HG03565 (cell line): Measurements from ENCODE around the gene KRT35.

ENCODE experiments used
- ATAC-seq: cut with Tn5 transposase; IDR thresholded peaks from one replicate; pipeline ENCODE4 v1.9.1; 2021; ENCODE audit warnings: mild to moderate bottlenecking, moderate library complexity; ENCODE audit not compliant: unreplicated experiment

The KRT35 gene

DNA sequence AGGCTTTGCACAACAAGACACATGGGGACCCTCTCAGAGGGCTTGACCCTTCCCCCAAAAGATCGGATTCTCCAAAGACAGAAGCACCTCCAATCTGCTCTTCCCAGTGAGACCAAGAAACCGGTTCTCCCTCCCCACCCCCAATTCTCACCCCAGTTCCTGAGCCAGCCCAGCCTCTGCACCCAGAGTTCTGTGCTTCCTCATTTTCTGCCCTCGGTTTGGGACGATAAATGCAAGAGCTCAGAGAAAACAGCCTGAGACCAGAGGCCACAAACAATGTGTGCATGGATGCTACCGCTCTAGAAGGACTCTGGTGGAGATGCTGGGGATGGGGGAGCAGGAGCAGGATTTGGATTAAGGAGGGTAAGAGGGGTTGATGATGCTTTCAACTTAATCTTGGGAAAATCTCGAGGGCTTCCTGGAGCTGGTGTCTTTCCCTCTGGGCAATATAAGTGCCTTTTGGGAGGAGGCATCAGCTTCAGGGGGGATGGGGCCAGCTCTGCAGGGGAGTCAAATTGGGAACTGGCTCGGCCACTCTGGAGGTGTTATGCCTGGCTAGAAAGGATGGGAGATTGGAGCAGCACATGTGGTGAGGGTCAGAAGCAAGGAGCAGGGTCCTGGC is 31.7 kb upstream of the KRT35 start:
- ATAC-seq, result no peak

- no peak for ATAC-seq
These were observed 30.8 kb upstream of the KRT35 start for GRCh38 chr17:41511716-41512115.

GRCh38 chr17:41511116-41511515 is 30.2 kb upstream of the KRT35 start:
- ATAC-seq, result no peak

DNA sequence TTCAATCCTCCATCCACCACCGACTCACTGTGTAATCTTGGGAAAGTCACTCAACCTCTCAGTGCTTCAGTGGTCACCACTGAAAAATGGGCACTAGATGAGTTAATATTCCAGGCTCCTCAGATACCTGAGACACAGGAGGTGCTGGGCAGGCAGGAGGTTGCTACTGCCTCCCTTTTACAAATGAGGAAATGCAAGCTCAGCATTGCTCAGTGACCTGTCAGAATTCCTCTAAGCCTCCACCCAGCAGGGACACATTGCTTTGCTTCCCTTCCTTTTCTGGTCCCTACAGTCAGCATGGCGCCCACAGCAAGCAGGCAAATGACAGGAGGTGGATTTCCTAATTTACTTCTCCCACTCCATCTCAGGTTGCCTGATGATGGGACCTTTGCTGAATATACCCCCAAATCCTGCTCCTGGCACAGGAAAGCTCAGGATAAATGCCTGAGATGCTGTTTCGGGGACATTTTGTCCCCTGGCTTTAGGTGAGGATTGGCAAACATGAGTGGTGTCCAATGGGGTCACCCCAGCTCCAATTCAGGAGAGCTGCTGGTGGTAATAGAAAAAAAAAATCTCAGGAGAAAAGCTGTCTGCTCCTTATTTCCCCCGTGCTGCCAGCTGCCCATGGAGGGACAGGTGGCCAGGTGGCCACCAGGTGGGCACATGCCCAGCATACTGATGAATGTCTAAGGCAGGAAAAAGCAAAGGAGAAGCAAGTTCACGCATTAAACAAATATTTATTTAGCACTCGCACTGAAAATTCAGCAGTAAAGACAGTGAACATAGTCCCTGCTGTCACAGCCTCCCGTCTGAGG is 29.5 kb upstream of the KRT35 start:
- no peak for ATAC-seq

DNA sequence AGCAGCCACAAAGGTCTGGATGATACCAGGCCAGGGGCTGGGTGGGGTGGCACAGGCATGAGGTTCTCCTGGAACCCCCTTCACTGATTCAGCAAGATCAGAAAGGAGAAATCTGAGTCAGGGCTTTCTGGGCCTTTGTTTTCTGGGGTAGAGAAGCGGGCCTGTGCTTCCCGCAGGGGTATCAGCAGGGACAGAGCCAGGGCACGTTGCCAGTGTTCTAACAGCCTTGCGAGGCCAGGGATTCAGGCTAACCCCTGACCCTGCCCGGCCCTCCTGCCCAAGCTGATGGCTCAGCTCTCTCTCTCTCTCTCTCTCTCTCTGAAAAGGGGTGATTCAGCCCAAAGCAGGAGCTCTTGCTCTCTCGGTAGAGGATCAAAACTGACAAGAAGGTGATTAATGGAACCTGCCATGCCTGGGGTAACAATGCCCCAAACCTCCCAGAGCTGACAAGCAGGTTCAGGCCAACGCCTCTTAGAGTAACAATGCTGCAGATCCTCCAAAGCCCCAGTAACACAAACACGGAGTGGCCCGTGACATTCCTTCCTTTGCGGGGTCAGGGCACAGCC is 26.4 kb upstream of the KRT35 start:
- ATAC-seq, result no peak

DNA sequence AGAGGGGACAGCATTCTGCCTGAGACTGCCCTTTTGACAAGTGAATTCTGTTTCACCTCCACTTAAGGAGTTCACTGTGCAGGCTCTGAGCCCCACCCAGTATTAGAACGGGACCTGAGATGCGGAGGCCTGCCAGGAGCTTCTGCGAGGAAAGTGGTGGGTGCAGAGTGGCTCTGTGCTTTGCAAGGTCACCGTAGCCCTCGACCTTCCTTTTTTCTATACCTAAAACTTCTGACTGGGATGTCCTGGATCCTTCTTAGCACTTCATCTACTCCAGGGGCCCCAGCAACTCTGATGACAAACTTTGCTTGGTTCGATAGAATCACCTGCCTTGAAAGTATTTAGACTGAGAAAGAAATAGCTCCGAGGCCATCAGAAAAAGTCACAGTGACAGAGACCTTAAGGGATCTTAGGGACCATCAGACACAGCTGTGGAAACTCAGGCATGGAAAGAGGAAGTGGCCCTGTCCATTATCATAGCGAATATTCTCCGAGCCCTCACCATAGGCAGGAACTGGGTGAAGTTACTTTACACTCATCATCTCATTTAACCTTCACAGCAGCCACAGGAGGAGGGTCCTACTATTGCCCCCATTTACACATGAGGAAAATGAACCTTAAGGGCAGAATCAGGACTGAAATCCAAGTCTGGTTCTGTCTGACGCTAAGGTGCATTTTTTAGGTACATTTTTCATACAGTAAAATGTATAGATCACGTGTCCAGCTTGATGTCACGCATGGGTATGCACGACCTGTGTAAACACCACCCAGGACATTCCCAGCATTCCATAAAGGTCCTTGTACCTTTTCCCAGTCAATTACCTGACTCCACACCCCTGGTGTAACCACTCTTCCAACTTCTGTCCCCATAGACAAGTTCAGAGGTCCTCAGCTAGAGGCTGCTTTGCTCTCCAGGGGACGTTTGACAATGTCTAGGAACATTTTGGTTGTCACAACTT is 25.1 kb upstream of the KRT35 start:
- ATAC-seq, result no peak

- no peak for ATAC-seq
These were observed 24.3 kb upstream of the KRT35 start, which contains the start of gene KRT13 for GRCh38 chr17:41505007-41505808. Gene KRT13, minus strand, starts transcription at chr17:41505612. Its CDS starts 62 bp downstream, at chr17:41505550.

- ATAC-seq, result no peak
These were observed 23.5 kb upstream of the KRT35 start for GRCh38 chr17:41504246-41504977.

GRCh38 chr17:41503202-41503601 is 22.3 kb upstream of the KRT35 start:
- no peak for ATAC-seq

DNA sequence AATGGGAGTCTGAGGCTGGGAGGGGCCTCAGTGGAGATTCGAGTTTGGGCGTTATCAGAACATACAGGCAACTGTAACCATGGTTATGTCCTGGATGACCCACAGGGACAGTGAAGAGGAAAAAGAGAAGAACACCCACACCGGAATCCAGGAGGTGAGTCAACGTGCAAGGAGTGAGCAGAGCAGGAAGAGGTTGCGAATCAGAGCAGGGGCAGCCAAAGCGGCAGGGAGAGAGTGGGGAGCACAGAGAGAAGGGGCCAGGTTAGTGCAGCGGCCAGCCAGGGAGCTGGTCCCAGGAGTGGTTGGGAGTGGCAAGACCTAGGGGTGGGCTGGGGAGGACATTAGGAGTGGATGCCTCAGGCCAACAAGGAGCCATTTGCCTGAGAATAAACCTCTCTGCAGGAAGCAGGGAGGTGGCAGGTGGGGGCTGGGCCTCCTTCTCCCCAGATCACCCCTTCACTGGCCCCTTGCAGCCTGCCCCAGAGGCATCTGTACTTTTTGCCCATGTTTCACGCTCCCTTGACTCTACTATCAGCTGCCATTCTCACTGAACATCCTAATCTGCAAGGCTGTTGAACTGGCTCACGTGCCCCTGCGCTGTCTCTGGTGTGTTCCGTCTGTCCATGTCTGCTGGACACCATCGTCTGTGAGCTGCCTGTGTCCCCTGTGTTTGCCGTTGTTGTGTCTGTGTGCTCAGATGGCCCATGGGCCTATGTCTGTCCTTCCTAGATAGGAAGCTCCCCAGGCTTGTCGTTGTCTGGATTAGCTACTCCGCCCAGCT is 19.4 kb upstream of the KRT35 start:
- no peak for ATAC-seq

GRCh38 chr17:41499714-41500113 is 18.8 kb upstream of the KRT35 start:
- no peak for ATAC-seq

GRCh38 chr17:41498276-41498675 is 17.3 kb upstream of the KRT35 start:
- no peak for ATAC-seq

- ATAC-seq, result no peak
These were observed 16.0 kb upstream of the KRT35 start for GRCh38 chr17:41496803-41497484.

DNA sequence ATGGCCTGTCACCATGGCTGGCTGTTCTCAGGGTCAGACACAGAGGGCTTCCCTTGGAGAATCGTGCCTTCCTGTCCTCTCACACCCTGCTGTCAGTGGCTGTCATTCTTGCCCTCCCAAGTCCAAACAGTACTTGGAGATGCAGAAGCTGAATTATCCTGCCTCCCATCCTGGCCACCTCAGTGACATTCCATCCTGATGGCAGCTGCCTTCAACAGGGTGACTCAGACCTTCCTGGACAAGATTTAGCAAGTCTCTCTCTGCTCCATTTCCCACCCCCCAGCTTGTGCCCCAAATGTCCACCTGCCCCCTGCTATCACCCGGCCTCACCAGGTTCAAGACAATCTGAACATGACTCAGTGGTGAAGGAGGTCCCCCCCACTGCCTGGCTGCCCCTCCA is 13.6 kb upstream of the KRT35 start:
- no peak for ATAC-seq

GRCh38 chr17:41492771-41493170 is 11.8 kb upstream of the KRT35 start:
- ATAC-seq, result no peak

- ATAC-seq, result no peak
These were observed 11.4 kb upstream of the KRT35 start for GRCh38 chr17:41492351-41492750.

- ATAC-seq, result no peak
These were observed 10.5 kb upstream of the KRT35 start for GRCh38 chr17:41491476-41491875.
